Loucy (cell line): ENCODE measurements around the gene LRRC61.
"Not testable (repeated sequence)": the region's sequence is repeated elsewhere in the genome, so short reads cannot be mapped to it uniquely, and the experiment has no call there.

ENCODE experiments used
- H2AFZ ChIP-seq: fragments of 200-600 bp; sonication (generic); 2 replicates; pipeline ENCODE4 v1.6.0; 2016; ENCODE audit warnings: antibody characterized with exemption, mild to moderate bottlenecking, low read length, moderate library complexity
- H3F3A ChIP-seq: fragments of 200-600 bp; 2 replicates; pipeline ENCODE4 v1.6.0; 2016; ENCODE audit warnings: antibody characterized with exemption, low read depth, mild to moderate bottlenecking
- H3K27me3 ChIP-seq: fragments of 200-600 bp; sonication (generic); 2 replicates; pipeline ENCODE4 v1.6.1; 2014; ENCODE audit warnings: low read length, mild to moderate bottlenecking; ENCODE audit not compliant: insufficient read depth, poor library complexity, severe bottlenecking
- H3K36me3 ChIP-seq: fragments of 200-600 bp; sonication (generic); 2 replicates; pipeline ENCODE4 v1.6.1; 2016; ENCODE audit warnings: low read length; ENCODE audit not compliant: insufficient read depth
- H3K4me1 ChIP-seq: fragments of 200-600 bp; sonication (generic); 2 replicates; pipeline ENCODE4 v1.5.1; 2014; ENCODE audit warnings: low read length, mild to moderate bottlenecking; ENCODE audit not compliant: insufficient read depth, poor library complexity, severe bottlenecking
- H3K4me2 ChIP-seq: fragments of 200-600 bp; sonication (generic); 2 replicates; pipeline ENCODE4 v1.6.0; 2014; ENCODE audit warnings: antibody characterized with exemption, low read length, low read depth, mild to moderate bottlenecking; ENCODE audit not compliant: poor library complexity, severe bottlenecking
- H3K4me3 ChIP-seq: fragments of 200-600 bp; sonication (generic); 2 replicates; pipeline ENCODE4 v1.5.1; 2014; ENCODE audit warnings: low read length, mild to moderate bottlenecking, mixed read lengths; ENCODE audit not compliant: poor library complexity, severe bottlenecking
- H3K79me2 ChIP-seq: fragments of 200-600 bp; sonication (generic); 2 replicates; pipeline ENCODE4 v1.6.1; 2014; ENCODE audit warnings: low read length; ENCODE audit not compliant: insufficient read depth
- H3K9ac ChIP-seq: fragments of 200-600 bp; sonication (generic); 2 replicates; pipeline ENCODE4 v1.6.0; 2014; ENCODE audit warnings: mild to moderate bottlenecking, low read depth, low read length, moderate library complexity; ENCODE audit not compliant: poor library complexity, severe bottlenecking
- H3K9me2 ChIP-seq: fragments of 200-600 bp; sonication (generic); replicated peaks from 2 replicates; pipeline ENCODE4 v1.6.1; 2016; ENCODE audit warnings: low read depth, low read length, mixed read lengths
- H3K9me3 ChIP-seq: fragments of 200-600 bp; sonication (generic); 2 replicates; pipeline ENCODE4 v1.6.1; 2014; ENCODE audit warnings: mild to moderate bottlenecking, antibody characterized with exemption, low read length, low read depth; ENCODE audit not compliant: insufficient read depth
- H4K20me1 ChIP-seq: fragments of 200-600 bp; sonication (generic); 2 replicates; pipeline ENCODE4 v1.6.0; 2014; ENCODE audit warnings: antibody characterized with exemption, low read length, mild to moderate bottlenecking; ENCODE audit not compliant: insufficient read depth, poor library complexity, severe bottlenecking
- CTCF ChIP-seq: fragments of 200-600 bp; sonication (generic); conservative IDR thresholded peaks from 2 replicates; pipeline ENCODE4 v1.5.1; 2014; ENCODE audit warnings: mild to moderate bottlenecking, antibody characterized with exemption, low read length
- EZH2phosphoT487 ChIP-seq: fragments of 200-600 bp; IDR thresholded peaks from 2 replicates; pipeline ENCODE4 v1.6.1; 2018; ENCODE audit warnings: antibody characterized with exemption, mild to moderate bottlenecking, moderate library complexity, borderline replicate concordance

LRRC61 gene

DNA sequence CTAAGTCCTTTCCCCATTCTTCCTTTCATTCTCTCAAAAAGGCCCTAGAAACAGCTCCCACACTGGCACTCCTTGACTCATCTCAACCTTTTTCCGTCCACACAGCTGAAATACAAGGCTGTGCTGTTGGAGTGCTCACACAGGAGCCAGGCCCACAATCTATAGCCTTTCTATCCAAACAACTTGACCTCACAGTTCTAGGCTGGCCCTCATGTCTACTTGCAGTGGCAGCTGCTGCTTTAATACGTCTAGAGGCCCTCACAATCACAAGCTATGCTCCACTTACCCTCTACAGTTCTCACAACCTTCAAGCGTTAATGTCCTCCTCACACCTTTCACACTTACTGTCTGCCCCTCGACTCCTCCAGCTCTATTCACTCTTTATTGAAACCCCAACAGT is 12.0 kb upstream of the LRRC61 start:
- H3K9me3 ChIP-seq = no peaks in the 10 kb centered on the region
- TF ChIP-seq EZH2phosphoT487 = no peak
- no peak for TF ChIP-seq CTCF
- H4K20me1 ChIP-seq = no peaks in the 10 kb centered on the region
- H3K9ac ChIP-seq = no peak overlapping the region
- no peak overlapping the region for H3K4me3 ChIP-seq
- no peaks in the 10 kb centered on the region for H3F3A ChIP-seq
- H3K79me2 ChIP-seq = no peaks in the 10 kb centered on the region
- H3K27me3 ChIP-seq = no peaks in the 10 kb centered on the region
- H2AFZ ChIP-seq = no peak overlapping the region
- no peak overlapping the region for H3K4me2 ChIP-seq
- no peaks in the 10 kb centered on the region for H3K9me2 ChIP-seq
- H3K36me3 ChIP-seq = no peaks in the 10 kb centered on the region
- H3K4me1 ChIP-seq = peaks cover 41% of the 10 kb centered on the region

DNA sequence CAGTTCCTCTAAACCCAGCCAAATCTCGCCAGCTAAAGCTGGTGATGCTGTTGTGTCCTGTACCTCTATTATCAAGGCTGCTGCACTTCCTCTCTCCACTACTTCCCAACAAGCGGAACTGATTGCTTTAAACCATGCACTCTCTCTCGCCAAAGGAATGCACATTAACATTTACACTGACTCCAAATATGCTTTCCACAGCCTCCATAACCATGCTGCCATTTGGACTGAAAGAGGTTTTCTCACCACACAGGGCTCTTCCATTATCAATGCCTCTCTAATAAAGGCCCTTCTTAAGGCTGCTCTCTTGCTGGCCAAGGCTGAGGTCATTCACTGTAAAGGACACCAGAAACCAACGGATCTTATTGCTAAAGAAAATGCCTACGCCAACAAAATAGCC is 11.4 kb upstream of the LRRC61 start:
- Histone ChIP-seq H3K9me3 (no peaks in the 10 kb centered on the region), H3K27me3 (no peaks in the 10 kb centered on the region), H3K9me2 (no peaks in the 10 kb centered on the region), H3K36me3 (no peaks in the 10 kb centered on the region), H3F3A (no peaks in the 10 kb centered on the region), H3K4me1 (peaks cover 35% of the 10 kb centered on the region), H3K9ac (no peak overlapping the region), H4K20me1 (no peaks in the 10 kb centered on the region), H3K79me2 (no peaks in the 10 kb centered on the region), H3K4me3 (no peak overlapping the region), H3K4me2 (no peak overlapping the region), H2AFZ (no peak overlapping the region)
- TF ChIP-seq CTCF = no peak
- TF ChIP-seq EZH2phosphoT487 = no peak

- not testable (repeated sequence) for H3K27me3 ChIP-seq, H3K36me3 ChIP-seq, H3F3A ChIP-seq, H3K9me3 ChIP-seq, H4K20me1 ChIP-seq, H3K9ac ChIP-seq, H3K4me3 ChIP-seq, H3K9me2 ChIP-seq, H2AFZ ChIP-seq, H3K79me2 ChIP-seq, H3K4me2 ChIP-seq
- peaks cover 24% of the 10 kb centered on the region for H3K4me1 ChIP-seq
These were observed 10.3 kb upstream of the LRRC61 start for GRCh38 chr7:150312649-150313366.

GRCh38 chr7:150313367-150313809 is 9.8 kb upstream of the LRRC61 start:
- no peaks in the 10 kb centered on the region for H3K36me3 ChIP-seq
- no peak overlapping the region for H2AFZ ChIP-seq
- H3K4me1 ChIP-seq = peaks cover 21% of the 10 kb centered on the region
- no peak overlapping the region for H3K4me2 ChIP-seq
- no peaks in the 10 kb centered on the region for H3K79me2 ChIP-seq
- no peaks in the 10 kb centered on the region for H3K9me3 ChIP-seq
- no peak overlapping the region for H3K4me3 ChIP-seq
- H3K9me2 ChIP-seq = no peaks in the 10 kb centered on the region
- no peak overlapping the region for H3K9ac ChIP-seq
- no peaks in the 10 kb centered on the region for H3K27me3 ChIP-seq
- no peaks in the 10 kb centered on the region for H3F3A ChIP-seq
- H4K20me1 ChIP-seq = no peaks in the 10 kb centered on the region
- TF ChIP-seq EZH2phosphoT487 = no peak
- TF ChIP-seq CTCF = no peak
